ENCODE results near the gene NCAM2.

The NCAM2 gene

DNA sequence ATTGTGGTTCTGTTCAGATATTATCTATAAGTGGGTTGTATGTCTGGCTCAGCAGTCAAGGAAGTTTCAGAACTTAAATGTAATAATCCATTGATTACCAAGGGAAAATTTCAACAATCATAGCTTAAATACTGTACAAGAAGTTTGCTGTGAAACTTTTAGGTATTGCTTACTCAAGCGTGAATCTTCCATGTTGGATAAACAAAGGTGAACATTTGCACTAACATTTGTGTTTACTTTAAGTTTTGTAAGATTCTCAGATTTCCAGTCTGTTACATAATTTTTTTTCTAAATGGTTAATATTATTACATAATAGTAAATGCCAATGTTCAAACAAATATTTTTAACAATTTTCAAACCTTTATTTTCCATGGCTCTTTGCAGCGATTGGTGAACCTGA lies 285.6 kb downstream of the NCAM2 start:
- H2BK120ac ChIP-seq (ENCODE audit: low read depth, low read length): no peak overlapping the region
- no peak overlapping the region for H3K4me2 ChIP-seq (ENCODE audit: low read length)
- H2AK5ac ChIP-seq (ENCODE audit: low read length): no peak overlapping the region
- H3K4ac ChIP-seq (ENCODE audit: low read depth, low read length): no peak overlapping the region
- H3K56ac ChIP-seq (ENCODE audit: low read length): no peak overlapping the region
- WGBS (ENCODE audit: extremely low coverage, insufficient coverage, low lambda C conversion rate): no CpG with 5 or more reads among the region's 2 CpGs
- H2BK15ac ChIP-seq (replicated peaks; ENCODE audit: low read depth): no peak overlapping the region
- H3K23ac ChIP-seq (ENCODE audit: low read length): no peak overlapping the region
- no peak overlapping the region for H4K5ac ChIP-seq (ENCODE audit: low read length)
- H3K9ac ChIP-seq (ENCODE audit: low read length): no peak overlapping the region
- no peak overlapping the region for H4K8ac ChIP-seq (ENCODE audit: low read depth, low read length)
- no peak overlapping the region for H3K18ac ChIP-seq (ENCODE audit: low read length)
- no peaks in the 10 kb centered on the region for H3K27me3 ChIP-seq (ENCODE audit: insufficient read depth, low read length, poor library complexity)
- H3K4me1 ChIP-seq (ENCODE audit: control insufficient read depth, low read depth, low read length): no peaks in the 10 kb centered on the region
- H3K79me2 ChIP-seq (ENCODE audit: control insufficient read depth, insufficient read depth, low read length): no peaks in the 10 kb centered on the region
- H3K4me3 ChIP-seq (ENCODE audit: low read length): no peak overlapping the region
- no peak overlapping the region for H3K27ac ChIP-seq (ENCODE audit: low read depth, low read length)
- H3K79me1 ChIP-seq (ENCODE audit: low read length): no peaks in the 10 kb centered on the region
- no peaks in the 10 kb centered on the region for H3K36me3 ChIP-seq (ENCODE audit: control insufficient read depth, insufficient read depth, low read length)
- DNase-seq: no peak
- no peak overlapping the region for H2BK5ac ChIP-seq (ENCODE audit: low read length)

GRCh38 chr21:21286170-21286798 lies 288.1 kb downstream of the NCAM2 start:
- H2BK15ac ChIP-seq (replicated peaks; ENCODE audit: low read depth): no peak overlapping the region
- DNase-seq: no peak
- H3K4me3 ChIP-seq (ENCODE audit: low read length): no peak overlapping the region
- H4K5ac ChIP-seq (ENCODE audit: low read length): no peak overlapping the region
- no peak overlapping the region for H3K23ac ChIP-seq (ENCODE audit: low read length)
- no peak overlapping the region for H3K4me2 ChIP-seq (ENCODE audit: low read length)
- H2BK5ac ChIP-seq (ENCODE audit: low read length): no peak overlapping the region
- no peaks in the 10 kb centered on the region for H3K36me3 ChIP-seq (ENCODE audit: control insufficient read depth, insufficient read depth, low read length)
- no peak overlapping the region for H3K56ac ChIP-seq (ENCODE audit: low read length)
- H3K9ac ChIP-seq (ENCODE audit: low read length): no peak overlapping the region
- H3K18ac ChIP-seq (ENCODE audit: low read length): no peak overlapping the region
- no peak overlapping the region for H4K8ac ChIP-seq (ENCODE audit: low read depth, low read length)
- H3K4ac ChIP-seq (ENCODE audit: low read depth, low read length): no peak overlapping the region
- no peak overlapping the region for H2BK120ac ChIP-seq (ENCODE audit: low read depth, low read length)
- no peaks in the 10 kb centered on the region for H3K4me1 ChIP-seq (ENCODE audit: control insufficient read depth, low read depth, low read length)
- whole genome bisulfite sequencing (ENCODE audit: extremely low coverage, insufficient coverage, low lambda C conversion rate): no CpG with 5 or more reads among the region's 4 CpGs
- no peak overlapping the region for H2AK5ac ChIP-seq (ENCODE audit: low read length)
- H3K79me2 ChIP-seq (ENCODE audit: control insufficient read depth, insufficient read depth, low read length): no peaks in the 10 kb centered on the region
- H3K27ac ChIP-seq (ENCODE audit: low read depth, low read length): no peak overlapping the region
- no peaks in the 10 kb centered on the region for H3K27me3 ChIP-seq (ENCODE audit: insufficient read depth, low read length, poor library complexity)
- H3K79me1 ChIP-seq (ENCODE audit: low read length): no peaks in the 10 kb centered on the region

DNA sequence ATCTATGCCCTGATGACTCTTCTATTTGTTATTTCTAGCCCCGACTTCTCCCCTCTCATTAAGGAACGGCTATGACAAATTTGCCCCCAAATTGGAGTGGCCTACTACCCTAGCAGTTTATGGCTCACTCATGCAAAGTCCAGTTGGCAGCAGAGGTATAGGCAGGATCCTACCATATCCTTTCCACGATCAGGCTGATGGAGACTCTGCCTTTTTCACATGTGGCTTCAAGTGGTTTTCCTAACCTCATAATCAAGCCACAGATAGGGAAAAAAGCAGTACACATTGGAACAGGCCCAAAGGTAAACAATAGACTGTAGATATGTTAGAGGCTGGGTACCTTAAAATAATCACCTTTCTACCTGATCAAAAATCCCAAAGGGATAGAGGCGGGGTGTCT lies 292.5 kb downstream of the NCAM2 start:
- Histone ChIP-seq H3K79me1 (ENCODE audit: low read length) (no peaks in the 10 kb centered on the region), H3K36me3 (ENCODE audit: control insufficient read depth, insufficient read depth, low read length) (no peaks in the 10 kb centered on the region), H3K79me2 (ENCODE audit: control insufficient read depth, insufficient read depth, low read length) (no peaks in the 10 kb centered on the region), H4K8ac (ENCODE audit: low read depth, low read length) (no peak overlapping the region), H2BK5ac (ENCODE audit: low read length) (no peak overlapping the region), H3K4me1 (ENCODE audit: control insufficient read depth, low read depth, low read length) (no peaks in the 10 kb centered on the region), H3K27me3 (ENCODE audit: insufficient read depth, low read length, poor library complexity) (no peaks in the 10 kb centered on the region), H3K9ac (ENCODE audit: low read length) (no peak overlapping the region), H2BK15ac (replicated peaks; ENCODE audit: low read depth) (no peak overlapping the region), H2AK5ac (ENCODE audit: low read length) (no peak overlapping the region), H4K5ac (ENCODE audit: low read length) (no peak overlapping the region), H2BK120ac (ENCODE audit: low read depth, low read length) (no peak overlapping the region), H3K18ac (ENCODE audit: low read length) (no peak overlapping the region), H3K23ac (ENCODE audit: low read length) (no peak overlapping the region), H3K27ac (ENCODE audit: low read depth, low read length) (no peak overlapping the region), H3K4me3 (ENCODE audit: low read length) (no peak overlapping the region), H3K56ac (ENCODE audit: low read length) (no peak overlapping the region), H3K4me2 (ENCODE audit: low read length) (no peak overlapping the region), H3K4ac (ENCODE audit: low read depth, low read length) (no peak overlapping the region)
- no CpG with 5 or more reads among the region's 4 CpGs for WGBS (ENCODE audit: extremely low coverage, insufficient coverage, low lambda C conversion rate)
- no peak for DNase-seq

DNA sequence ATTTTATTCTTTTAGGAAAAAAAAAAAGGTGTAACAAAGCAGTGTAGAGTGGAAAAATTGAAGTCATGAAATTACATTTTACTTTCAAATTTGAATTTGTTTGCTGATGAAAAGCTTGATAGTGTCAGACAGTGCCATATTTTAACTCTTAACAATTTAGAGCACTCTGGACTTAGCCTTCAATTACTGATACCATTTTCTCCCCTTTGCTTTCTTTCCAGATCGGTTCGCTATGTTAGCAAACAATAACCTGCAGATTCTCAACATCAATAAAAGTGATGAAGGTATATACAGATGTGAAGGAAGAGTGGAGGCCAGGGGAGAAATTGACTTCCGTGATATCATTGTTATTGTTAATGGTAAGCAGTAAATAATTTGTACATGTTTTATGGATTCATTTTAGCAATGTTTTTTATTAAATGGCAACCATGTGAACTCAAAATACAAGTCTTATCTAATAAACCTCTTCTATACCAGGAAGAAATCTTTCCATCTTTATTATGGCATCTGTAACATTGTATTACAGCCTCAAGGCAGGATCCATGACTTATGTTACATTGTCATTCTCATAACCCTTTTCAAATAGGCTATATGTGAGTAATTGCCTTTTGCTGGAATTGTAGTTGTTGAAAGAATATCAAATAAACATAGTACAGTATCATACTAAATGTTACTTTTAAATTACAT lies 293.8 kb downstream of the NCAM2 start:
- H3K79me2 ChIP-seq (ENCODE audit: control insufficient read depth, insufficient read depth, low read length): no peaks in the 10 kb centered on the region
- H3K4me1 ChIP-seq (ENCODE audit: control insufficient read depth, low read depth, low read length): no peaks in the 10 kb centered on the region
- no peak overlapping the region for H3K18ac ChIP-seq (ENCODE audit: low read length)
- no peak for DNase-seq
- no peak overlapping the region for H3K23ac ChIP-seq (ENCODE audit: low read length)
- H3K36me3 ChIP-seq (ENCODE audit: control insufficient read depth, insufficient read depth, low read length): no peaks in the 10 kb centered on the region
- no CpG with 5 or more reads among the region's 3 CpGs for WGBS (ENCODE audit: extremely low coverage, insufficient coverage, low lambda C conversion rate)
- H3K27me3 ChIP-seq (ENCODE audit: insufficient read depth, low read length, poor library complexity): no peaks in the 10 kb centered on the region
- H2BK120ac ChIP-seq (ENCODE audit: low read depth, low read length): no peak overlapping the region
- H2BK5ac ChIP-seq (ENCODE audit: low read length): no peak overlapping the region
- H3K79me1 ChIP-seq (ENCODE audit: low read length): no peaks in the 10 kb centered on the region
- no peak overlapping the region for H3K4ac ChIP-seq (ENCODE audit: low read depth, low read length)
- no peak overlapping the region for H4K8ac ChIP-seq (ENCODE audit: low read depth, low read length)
- no peak overlapping the region for H4K5ac ChIP-seq (ENCODE audit: low read length)
- H3K27ac ChIP-seq (ENCODE audit: low read depth, low read length): no peak overlapping the region
- H2AK5ac ChIP-seq (ENCODE audit: low read length): no peak overlapping the region
- no peak overlapping the region for H3K56ac ChIP-seq (ENCODE audit: low read length)
- H3K4me3 ChIP-seq (ENCODE audit: low read length): no peak overlapping the region
- H3K9ac ChIP-seq (ENCODE audit: low read length): no peak overlapping the region
- no peak overlapping the region for H3K4me2 ChIP-seq (ENCODE audit: low read length)
- no peak overlapping the region for H2BK15ac ChIP-seq (replicated peaks; ENCODE audit: low read depth)

DNA sequence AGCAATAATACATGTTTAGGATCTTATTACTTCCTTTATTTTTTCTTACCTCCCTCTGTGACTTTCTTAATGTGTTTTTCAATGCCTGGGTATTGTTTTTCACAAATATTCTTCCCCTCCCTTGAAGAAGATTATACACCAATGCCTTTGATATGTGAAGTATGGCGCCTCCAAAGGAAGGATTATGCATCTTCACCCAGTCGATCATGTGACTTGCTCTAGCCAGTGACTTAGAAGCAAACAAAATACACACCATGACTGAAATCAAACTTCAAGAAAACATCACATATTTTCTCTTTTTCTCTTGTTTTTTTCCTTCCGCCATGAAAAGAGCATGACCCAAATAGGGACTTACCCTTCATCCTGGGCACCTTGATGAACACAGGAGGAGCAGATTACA lies 297.1 kb downstream of the NCAM2 start:
- DNase-seq: no peak
- Histone ChIP-seq H4K5ac (ENCODE audit: low read length) (no peak overlapping the region), H3K4me1 (ENCODE audit: control insufficient read depth, low read depth, low read length) (no peaks in the 10 kb centered on the region), H3K36me3 (ENCODE audit: control insufficient read depth, insufficient read depth, low read length) (no peaks in the 10 kb centered on the region), H3K4ac (ENCODE audit: low read depth, low read length) (no peak overlapping the region), H3K27me3 (ENCODE audit: insufficient read depth, low read length, poor library complexity) (no peaks in the 10 kb centered on the region), H3K9ac (ENCODE audit: low read length) (no peak overlapping the region), H2BK15ac (replicated peaks; ENCODE audit: low read depth) (no peak overlapping the region), H3K56ac (ENCODE audit: low read length) (no peak overlapping the region), H2AK5ac (ENCODE audit: low read length) (no peak overlapping the region), H3K79me1 (ENCODE audit: low read length) (no peaks in the 10 kb centered on the region), H4K8ac (ENCODE audit: low read depth, low read length) (no peak overlapping the region), H3K18ac (ENCODE audit: low read length) (no peak overlapping the region), H2BK120ac (ENCODE audit: low read depth, low read length) (no peak overlapping the region), H3K27ac (ENCODE audit: low read depth, low read length) (no peak overlapping the region), H3K79me2 (ENCODE audit: control insufficient read depth, insufficient read depth, low read length) (no peaks in the 10 kb centered on the region), H3K4me2 (ENCODE audit: low read length) (no peak overlapping the region), H2BK5ac (ENCODE audit: low read length) (no peak overlapping the region), H3K4me3 (ENCODE audit: low read length) (no peak overlapping the region), H3K23ac (ENCODE audit: low read length) (no peak overlapping the region)
- WGBS (ENCODE audit: extremely low coverage, insufficient coverage, low lambda C conversion rate): no CpG with 5 or more reads among the region's 3 CpGs

GRCh38 chr21:21297211-21297610 lies 299.0 kb downstream of the NCAM2 start:
- Histone ChIP-seq H3K27me3 (ENCODE audit: insufficient read depth, low read length, poor library complexity) (no peaks in the 10 kb centered on the region), H3K9ac (ENCODE audit: low read length) (no peak overlapping the region), H2BK120ac (ENCODE audit: low read depth, low read length) (no peak overlapping the region), H2AK5ac (ENCODE audit: low read length) (no peak overlapping the region), H3K18ac (ENCODE audit: low read length) (no peak overlapping the region), H3K4me3 (ENCODE audit: low read length) (no peak overlapping the region), H3K79me1 (ENCODE audit: low read length) (no peaks in the 10 kb centered on the region), H2BK15ac (replicated peaks; ENCODE audit: low read depth) (no peak overlapping the region), H3K4me1 (ENCODE audit: control insufficient read depth, low read depth, low read length) (no peaks in the 10 kb centered on the region), H3K36me3 (ENCODE audit: control insufficient read depth, insufficient read depth, low read length) (no peaks in the 10 kb centered on the region), H3K23ac (ENCODE audit: low read length) (no peak overlapping the region), H3K27ac (ENCODE audit: low read depth, low read length) (no peak overlapping the region), H4K8ac (ENCODE audit: low read depth, low read length) (no peak overlapping the region), H2BK5ac (ENCODE audit: low read length) (no peak overlapping the region), H3K79me2 (ENCODE audit: control insufficient read depth, insufficient read depth, low read length) (no peaks in the 10 kb centered on the region), H3K56ac (ENCODE audit: low read length) (no peak overlapping the region), H3K4ac (ENCODE audit: low read depth, low read length) (no peak overlapping the region), H4K5ac (ENCODE audit: low read length) (no peak overlapping the region), H3K4me2 (ENCODE audit: low read length) (no peak overlapping the region)
- DNase-seq: no peak
- WGBS (ENCODE audit: extremely low coverage, insufficient coverage, low lambda C conversion rate): no CpG with 5 or more reads among the region's 2 CpGs
